Right kidney (tissue), 1 donor: Measurements from ENCODE around the gene PKN3.
A peak's percentile ranks its signal among the peaks of the same experiment; 100 is the strongest.
"Not testable (repeated sequence)": the region's sequence is repeated elsewhere in the genome, so short reads cannot be mapped to it uniquely, and the experiment has no call there.

Experiments used
- DNase-seq: peaks from one replicate; pipeline ENCODE4 v3.0.0-alpha.2; 2016

The PKN3 gene

GRCh38 chr9:128693738-128694137 is 8.6 kb upstream of the PKN3 start:
- not testable (repeated sequence) for DNase-seq

- DNase-seq, result no peak
Measured at GRCh38 chr9:128694344-128694743, 8.0 kb upstream of the PKN3 start.

- no peak for DNase-seq
Measured at GRCh38 chr9:128696923-128697707, 5.2 kb upstream of the PKN3 start.

- not testable (repeated sequence) for DNase-seq
Measured at GRCh38 chr9:128699096-128699795, 3.1 kb upstream of the PKN3 start.

GRCh38 chr9:128701227-128701854 is 962 bp upstream of the PKN3 start:
- no peak for DNase-seq

GRCh38 chr9:128702949-128703615 is 779 bp downstream of the PKN3 start:
- DNase-seq, result peak; percentile 61

GRCh38 chr9:128703616-128704355 is 1.5 kb downstream of the PKN3 start:
- no peak for DNase-seq

GRCh38 chr9:128704356-128704670 is 2.0 kb downstream of the PKN3 start:
- DNase-seq, result no peak

GRCh38 chr9:128705051-128705965 is 3.0 kb downstream of the PKN3 start:
- no peak for DNase-seq

GRCh38 chr9:128706045-128706444 is 3.7 kb downstream of the PKN3 start:
- no peak for DNase-seq

GRCh38 chr9:128706671-128707381 is 4.5 kb downstream of the PKN3 start:
- DNase-seq, result no peak

- DNase-seq, result no peak
Measured at GRCh38 chr9:128707446-128707845, 5.1 kb downstream of the PKN3 start.

- DNase-seq, result no peak
Measured at GRCh38 chr9:128712451-128713410, 10.4 kb downstream of the PKN3 start.

GRCh38 chr9:128713411-128713780 is 11.1 kb downstream of the PKN3 start:
- DNase-seq, result no peak

- DNase-seq, result no peak
Measured at GRCh38 chr9:128713941-128714573, 11.8 kb downstream of the PKN3 start.

- no peak for DNase-seq
Measured at GRCh38 chr9:128714586-128715435, 12.5 kb downstream of the PKN3 start.

- DNase-seq, result no peak
Measured at GRCh38 chr9:128715436-128715750, 13.1 kb downstream of the PKN3 start.
